ENCODE data around the gene CD164.

Gene CD164

GRCh38 chr6:109343518-109343917 lies 38.7 kb downstream of the CD164 start:
- H3K9ac ChIP-seq (ENCODE audit: low read length) = no peak overlapping the region
- no peaks in the 10 kb centered on the region for H3K27me3 ChIP-seq (ENCODE audit: low read length)
- TF ChIP-seq EZH2phosphoT487 (conservative IDR thresholded peaks at IDR 0.05; ENCODE audit: low read length) (no peak), CTCF (IDR thresholded peaks at IDR 0.05; ENCODE audit: insufficient read depth, low read length, poor library complexity, severe bottlenecking) (no peak)
- H3K9me3 ChIP-seq (ENCODE audit: insufficient read depth, low read length) = no peaks in the 10 kb centered on the region
- no peaks in the 10 kb centered on the region for H3K36me3 ChIP-seq (ENCODE audit: low read length)
- H3K4me2 ChIP-seq (ENCODE audit: low read depth, low read length, poor library complexity, severe bottlenecking) = no peak overlapping the region
- H3K9me2 ChIP-seq (replicated peaks; ENCODE audit: insufficient read depth, low read length) = no peaks in the 10 kb centered on the region
- H3K4me3 ChIP-seq (ENCODE audit: insufficient read depth, low read length, poor library complexity, severe bottlenecking) = no peak overlapping the region
- H3K79me2 ChIP-seq (ENCODE audit: insufficient read depth, low read length) = no peaks in the 10 kb centered on the region
- H4K20me1 ChIP-seq (ENCODE audit: low read depth, low read length) = no peaks in the 10 kb centered on the region
- no peak overlapping the region for H2AFZ ChIP-seq (ENCODE audit: low read depth, low read length, severe bottlenecking)
- no peak overlapping the region for H3K27ac ChIP-seq (ENCODE audit: low read depth, low read length)
- no peaks in the 10 kb centered on the region for H3F3A ChIP-seq (ENCODE audit: insufficient read depth)

DNA sequence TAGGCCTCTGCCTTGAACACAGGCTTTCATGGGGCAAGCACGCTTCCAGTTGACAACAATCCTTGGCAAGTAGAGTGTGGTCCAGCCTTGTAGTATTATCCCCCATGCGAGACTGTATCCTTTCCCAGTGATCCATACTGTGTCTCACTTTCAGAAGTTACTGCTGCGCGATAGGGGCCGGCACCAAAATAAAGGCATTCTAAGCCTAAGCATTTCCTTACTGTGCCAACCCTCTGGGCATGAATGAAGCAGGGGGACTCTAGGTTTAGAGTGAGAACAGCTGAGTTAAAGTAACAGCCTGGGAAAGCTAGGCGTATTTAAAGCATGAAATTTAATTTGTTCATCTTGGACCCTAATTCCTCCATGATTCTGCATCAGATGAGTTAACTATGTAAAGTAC lies 39.4 kb downstream of the CD164 start:
- Histone ChIP-seq H3K4me2 (ENCODE audit: low read depth, low read length, poor library complexity, severe bottlenecking) (no peak overlapping the region), H3K79me2 (ENCODE audit: insufficient read depth, low read length) (no peaks in the 10 kb centered on the region), H3K4me3 (ENCODE audit: insufficient read depth, low read length, poor library complexity, severe bottlenecking) (no peak overlapping the region), H2AFZ (ENCODE audit: low read depth, low read length, severe bottlenecking) (no peak overlapping the region), H3K27me3 (ENCODE audit: low read length) (no peaks in the 10 kb centered on the region), H3K27ac (ENCODE audit: low read depth, low read length) (no peak overlapping the region), H3K36me3 (ENCODE audit: low read length) (no peaks in the 10 kb centered on the region), H3K9me3 (ENCODE audit: insufficient read depth, low read length) (no peaks in the 10 kb centered on the region), H3K9me2 (replicated peaks; ENCODE audit: insufficient read depth, low read length) (no peaks in the 10 kb centered on the region), H3F3A (ENCODE audit: insufficient read depth) (no peaks in the 10 kb centered on the region), H4K20me1 (ENCODE audit: low read depth, low read length) (no peaks in the 10 kb centered on the region), H3K9ac (ENCODE audit: low read length) (no peak overlapping the region)
- TF ChIP-seq EZH2phosphoT487 (conservative IDR thresholded peaks at IDR 0.05; ENCODE audit: low read length) = no peak
- TF ChIP-seq CTCF (IDR thresholded peaks at IDR 0.05; ENCODE audit: insufficient read depth, low read length, poor library complexity, severe bottlenecking) = no peak

DNA sequence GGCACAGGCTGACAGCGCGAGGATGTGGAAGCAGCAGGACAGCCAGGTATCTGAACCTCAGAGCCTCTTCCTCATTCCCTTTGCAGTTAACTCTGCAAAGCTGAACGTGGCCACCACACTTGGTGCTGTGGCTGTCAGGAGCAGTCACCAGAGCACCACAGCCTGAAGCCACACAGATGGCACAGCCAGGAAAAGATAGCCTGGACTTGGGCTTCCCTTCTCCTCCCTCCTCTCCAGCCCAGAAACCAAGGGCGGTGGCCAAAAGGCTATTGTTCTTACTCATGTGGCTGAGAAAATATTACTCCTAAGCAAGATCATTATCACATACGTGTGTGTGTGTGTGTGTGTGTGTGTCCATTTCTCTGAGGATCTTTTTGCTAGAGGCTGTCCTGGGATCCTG lies 39.8 kb downstream of the CD164 start:
- H3F3A ChIP-seq (ENCODE audit: insufficient read depth) = no peaks in the 10 kb centered on the region
- no peaks in the 10 kb centered on the region for H3K79me2 ChIP-seq (ENCODE audit: insufficient read depth, low read length)
- H3K9me3 ChIP-seq (ENCODE audit: insufficient read depth, low read length) = no peaks in the 10 kb centered on the region
- no peaks in the 10 kb centered on the region for H3K9me2 ChIP-seq (replicated peaks; ENCODE audit: insufficient read depth, low read length)
- no peaks in the 10 kb centered on the region for H3K36me3 ChIP-seq (ENCODE audit: low read length)
- no peak overlapping the region for H3K9ac ChIP-seq (ENCODE audit: low read length)
- H3K27ac ChIP-seq (ENCODE audit: low read depth, low read length) = no peak overlapping the region
- no peak overlapping the region for H2AFZ ChIP-seq (ENCODE audit: low read depth, low read length, severe bottlenecking)
- H4K20me1 ChIP-seq (ENCODE audit: low read depth, low read length) = no peaks in the 10 kb centered on the region
- no peaks in the 10 kb centered on the region for H3K27me3 ChIP-seq (ENCODE audit: low read length)
- no peak overlapping the region for H3K4me2 ChIP-seq (ENCODE audit: low read depth, low read length, poor library complexity, severe bottlenecking)
- no peak overlapping the region for H3K4me3 ChIP-seq (ENCODE audit: insufficient read depth, low read length, poor library complexity, severe bottlenecking)
- no peak for TF ChIP-seq EZH2phosphoT487 (conservative IDR thresholded peaks at IDR 0.05; ENCODE audit: low read length)
- TF ChIP-seq CTCF (IDR thresholded peaks at IDR 0.05; ENCODE audit: insufficient read depth, low read length, poor library complexity, severe bottlenecking) = no peak

GRCh38 chr6:109340811-109341210 lies 41.5 kb downstream of the CD164 start:
- Histone ChIP-seq H3K79me2 (ENCODE audit: insufficient read depth, low read length) (no peaks in the 10 kb centered on the region), H3K27ac (ENCODE audit: low read depth, low read length) (no peak overlapping the region), H3K36me3 (ENCODE audit: low read length) (no peaks in the 10 kb centered on the region), H3K9me3 (ENCODE audit: insufficient read depth, low read length) (no peaks in the 10 kb centered on the region), H3K27me3 (ENCODE audit: low read length) (no peaks in the 10 kb centered on the region), H2AFZ (ENCODE audit: low read depth, low read length, severe bottlenecking) (no peak overlapping the region), H3K4me3 (ENCODE audit: insufficient read depth, low read length, poor library complexity, severe bottlenecking) (no peak overlapping the region), H3F3A (ENCODE audit: insufficient read depth) (no peaks in the 10 kb centered on the region), H4K20me1 (ENCODE audit: low read depth, low read length) (no peaks in the 10 kb centered on the region), H3K4me2 (ENCODE audit: low read depth, low read length, poor library complexity, severe bottlenecking) (no peak overlapping the region), H3K9me2 (replicated peaks; ENCODE audit: insufficient read depth, low read length) (no peaks in the 10 kb centered on the region), H3K9ac (ENCODE audit: low read length) (no peak overlapping the region)
- no peak for TF ChIP-seq EZH2phosphoT487 (conservative IDR thresholded peaks at IDR 0.05; ENCODE audit: low read length)
- no peak for TF ChIP-seq CTCF (IDR thresholded peaks at IDR 0.05; ENCODE audit: insufficient read depth, low read length, poor library complexity, severe bottlenecking)

Measured in SU-DHL-6 (cell line).